ENCODE measurements around the gene CD79A.

DNA sequence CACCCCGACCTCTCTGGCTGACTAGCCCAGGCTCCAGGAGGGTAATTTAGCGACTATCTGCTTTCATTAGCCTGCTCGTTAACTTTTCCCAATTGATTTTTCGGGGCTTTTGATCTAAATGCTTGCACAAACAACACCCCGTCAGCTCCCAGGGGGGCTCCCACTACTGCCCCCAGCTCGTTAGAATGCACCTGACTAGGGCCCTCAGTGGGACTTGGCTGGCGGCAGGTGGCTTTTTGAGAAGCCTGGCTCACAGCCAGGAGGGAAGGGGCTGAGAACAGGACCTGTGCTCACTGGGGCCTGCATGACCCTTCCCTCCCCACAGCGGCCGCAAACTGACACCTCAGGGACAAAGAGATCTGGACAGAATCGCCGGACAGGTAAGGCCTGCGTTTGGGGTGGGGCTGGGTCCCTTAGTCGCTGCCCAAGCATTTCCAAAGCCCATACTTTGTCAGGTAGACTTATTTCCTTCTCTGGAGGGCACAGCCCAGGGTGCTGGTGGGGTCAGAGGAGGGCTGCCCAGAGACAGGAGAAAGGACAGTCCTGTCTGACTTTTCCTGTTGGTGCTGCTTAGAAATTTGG, 7.6 kb upstream of the CD79A start:
- TF ChIP-seq, protein P1, sequence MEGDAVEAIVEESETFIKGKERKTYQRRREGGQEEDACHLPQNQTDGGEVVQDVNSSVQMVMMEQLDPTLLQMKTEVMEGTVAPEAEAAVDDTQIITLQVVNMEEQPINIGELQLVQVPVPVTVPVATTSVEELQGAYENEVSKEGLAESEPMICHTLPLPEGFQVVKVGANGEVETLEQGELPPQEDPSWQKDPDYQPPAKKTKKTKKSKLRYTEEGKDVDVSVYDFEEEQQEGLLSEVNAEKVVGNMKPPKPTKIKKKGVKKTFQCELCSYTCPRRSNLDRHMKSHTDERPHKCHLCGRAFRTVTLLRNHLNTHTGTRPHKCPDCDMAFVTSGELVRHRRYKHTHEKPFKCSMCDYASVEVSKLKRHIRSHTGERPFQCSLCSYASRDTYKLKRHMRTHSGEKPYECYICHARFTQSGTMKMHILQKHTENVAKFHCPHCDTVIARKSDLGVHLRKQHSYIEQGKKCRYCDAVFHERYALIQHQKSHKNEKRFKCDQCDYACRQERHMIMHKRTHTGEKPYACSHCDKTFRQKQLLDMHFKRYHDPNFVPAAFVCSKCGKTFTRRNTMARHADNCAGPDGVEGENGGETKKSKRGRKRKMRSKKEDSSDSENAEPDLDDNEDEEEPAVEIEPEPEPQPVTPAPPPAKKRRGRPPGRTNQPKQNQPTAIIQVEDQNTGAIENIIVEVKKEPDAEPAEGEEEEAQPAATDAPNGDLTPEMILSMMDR (IDR thresholded peaks at IDR 0.05): no peak
- no peak for TF ChIP-seq POLR2A (IDR thresholded peaks at IDR 0.05)
- TF ChIP-seq POLR2AphosphoS5 (IDR thresholded peaks at IDR 0.05): no peak
